Tibial artery (tissue), 4 donors: ENCODE measurements around the gene TMOD2.

Source experiments
- DNase-seq, 2 donors: peaks; one replicate each; pipeline ENCODE4 v3.0.0-alpha.2; 2019
- H3K27ac ChIP-seq, 2 donors: fragments of 200-600 bp; sonication (generic) in 1 of 2; 1 replicate in 1 of 2; 2 replicates in 1 of 2; pipeline ENCODE4 v1.5.1; 2018 to 2019; ENCODE audit warnings: mild to moderate bottlenecking in 1 of 2
- H3K27me3 ChIP-seq, 2 donors: fragments of 200-600 bp; sonication (generic) in 1 of 2; one replicate each; pipeline versions ENCODE4 v1.5.1 to v1.6.0; 2016 to 2019
- H3K36me3 ChIP-seq, 3 donors: fragments of 200-600 bp; sonication (generic) in 2 of 3; one replicate each; pipeline ENCODE4 v1.5.1; 2016 to 2019; ENCODE audit warnings: mild to moderate bottlenecking in 2 of 3
- H3K4me1 ChIP-seq, 4 donors: fragments of 200-600 bp; sonication (generic) in 2 of 4; 1 replicate in 3 of 4; 2 replicates in 1 of 4; pipeline ENCODE4 v1.5.1; 2016 to 2019
- H3K4me3 ChIP-seq, 2 donors: fragments of 200-600 bp; sonication (generic) in 1 of 2; 1 replicate in 1 of 2; 2 replicates in 1 of 2; pipeline ENCODE4 v1.5.1; 2018 to 2019; ENCODE audit warnings: mild to moderate bottlenecking in 2 of 2
- H3K9me3 ChIP-seq, 3 donors: fragments of 200-600 bp; sonication (generic) in 1 of 3; one replicate each; pipeline ENCODE4 v1.5.1; 2016 to 2019
- intact Hi-C: fragments of 100-400 bp; cut with DNase I; formaldehyde crosslinking; loops from one replicate; pipeline ENCODE4 v1.15.0; 2023; ENCODE audit warnings: low total_unique reads
- TF ChIP-seq, protein P1 (sequence below), 2 experiments: fragments of 200-600 bp in 1 of 2; fragments of 450-650 bp in 1 of 2; IDR thresholded peaks; one replicate each; pipeline ENCODE4 v1.5.1; 2017 to 2019; ENCODE audit warnings: antibody characterized with exemption in 2 of 2, mild to moderate bottlenecking in 1 of 2, moderate library complexity in 1 of 2

The TMOD2 gene

DNA sequence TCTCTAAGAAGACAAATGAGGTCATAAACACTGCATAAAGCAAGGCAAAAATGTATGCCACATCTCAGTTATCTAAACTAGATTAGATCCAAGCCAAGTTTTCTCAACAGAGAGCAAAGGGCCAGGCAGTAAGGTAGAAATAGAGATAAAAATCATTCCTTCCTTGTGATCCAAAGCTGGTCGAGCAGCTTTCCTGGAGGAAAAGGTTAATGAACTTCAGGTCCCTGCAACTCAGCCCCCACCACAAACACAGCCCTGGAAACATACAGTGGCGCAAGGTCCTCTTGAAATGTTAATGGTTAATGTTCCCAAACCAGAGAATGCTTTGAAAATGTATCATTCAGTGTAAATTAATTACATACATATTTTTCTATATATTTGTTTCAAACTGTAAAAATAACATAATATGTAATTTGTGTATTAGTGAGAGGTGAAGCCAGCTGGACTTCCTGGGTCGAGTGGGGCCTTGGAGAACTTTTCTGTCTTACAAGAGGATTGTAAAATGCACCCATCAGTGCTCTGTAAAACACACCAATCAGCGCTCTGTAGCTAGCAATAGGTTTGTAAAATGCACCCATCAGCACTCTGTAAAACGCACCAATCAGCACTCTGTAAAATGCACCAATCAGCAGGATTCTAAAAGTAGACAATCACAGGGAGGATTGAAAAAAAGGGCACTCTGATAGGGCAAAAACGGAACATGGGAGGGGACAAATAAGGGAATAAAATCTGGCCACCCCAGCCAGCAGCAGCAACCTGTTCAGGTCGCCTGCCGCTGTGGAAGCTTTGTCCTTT, 31.0 kb upstream of the TMOD2 start:
- H3K36me3 ChIP-seq: peaks cover 0 to 18% (median 5%) of the 10 kb centered on the region in 3 donors
- no peak for DNase-seq
- intact Hi-C loops: no loop called here
- no peaks in the 10 kb centered on the region for H3K9me3 ChIP-seq
- H3K4me3 ChIP-seq: no peak overlapping the region
- no peaks in the 10 kb centered on the region for H3K27me3 ChIP-seq
- H3K4me1 ChIP-seq: no peaks in the 10 kb centered on the region
- H3K27ac ChIP-seq: no peak overlapping the region
- TF ChIP-seq, protein P1, sequence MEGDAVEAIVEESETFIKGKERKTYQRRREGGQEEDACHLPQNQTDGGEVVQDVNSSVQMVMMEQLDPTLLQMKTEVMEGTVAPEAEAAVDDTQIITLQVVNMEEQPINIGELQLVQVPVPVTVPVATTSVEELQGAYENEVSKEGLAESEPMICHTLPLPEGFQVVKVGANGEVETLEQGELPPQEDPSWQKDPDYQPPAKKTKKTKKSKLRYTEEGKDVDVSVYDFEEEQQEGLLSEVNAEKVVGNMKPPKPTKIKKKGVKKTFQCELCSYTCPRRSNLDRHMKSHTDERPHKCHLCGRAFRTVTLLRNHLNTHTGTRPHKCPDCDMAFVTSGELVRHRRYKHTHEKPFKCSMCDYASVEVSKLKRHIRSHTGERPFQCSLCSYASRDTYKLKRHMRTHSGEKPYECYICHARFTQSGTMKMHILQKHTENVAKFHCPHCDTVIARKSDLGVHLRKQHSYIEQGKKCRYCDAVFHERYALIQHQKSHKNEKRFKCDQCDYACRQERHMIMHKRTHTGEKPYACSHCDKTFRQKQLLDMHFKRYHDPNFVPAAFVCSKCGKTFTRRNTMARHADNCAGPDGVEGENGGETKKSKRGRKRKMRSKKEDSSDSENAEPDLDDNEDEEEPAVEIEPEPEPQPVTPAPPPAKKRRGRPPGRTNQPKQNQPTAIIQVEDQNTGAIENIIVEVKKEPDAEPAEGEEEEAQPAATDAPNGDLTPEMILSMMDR (IDR thresholded peaks at IDR 0.05): no peak

DNA sequence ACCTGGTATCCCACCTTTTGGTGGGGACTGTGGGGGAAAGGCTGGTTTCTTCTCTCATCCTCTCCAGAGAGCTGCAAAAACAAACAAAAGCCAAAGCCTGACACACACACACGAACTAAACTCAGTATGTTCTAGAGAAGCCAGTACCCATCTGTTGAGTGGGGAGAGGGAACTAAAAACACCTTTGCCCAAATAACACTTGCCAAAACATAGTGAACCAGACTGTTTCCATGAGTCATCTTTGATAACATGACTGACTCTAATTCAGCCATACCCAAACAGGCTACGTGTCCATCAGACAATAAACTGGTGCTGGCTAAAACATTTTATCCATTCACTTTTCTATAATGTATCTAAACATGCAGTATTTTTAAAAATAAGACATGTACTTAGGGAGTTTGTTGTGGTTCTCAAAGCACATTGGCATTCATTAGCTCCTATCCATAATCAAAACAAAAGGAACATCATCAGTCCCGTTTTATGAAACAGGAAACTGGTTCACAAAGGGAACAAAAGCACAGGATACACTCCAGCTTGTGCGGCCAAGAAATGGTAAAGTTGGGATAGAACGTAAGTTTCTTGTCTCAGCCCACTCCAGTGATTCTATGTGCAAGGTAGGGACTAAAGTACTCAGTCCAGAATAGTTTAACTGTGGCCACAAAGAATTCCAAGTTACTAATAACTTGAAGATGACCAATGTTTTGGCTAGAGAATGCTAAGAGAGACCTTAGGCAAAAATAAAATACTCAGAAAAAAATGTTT, 30.0 kb upstream of the TMOD2 start:
- H3K27me3 ChIP-seq: no peaks in the 10 kb centered on the region
- H3K27ac ChIP-seq: no peak overlapping the region
- no peaks in the 10 kb centered on the region for H3K9me3 ChIP-seq
- DNase-seq: no peak
- TF ChIP-seq, protein P1 (IDR thresholded peaks at IDR 0.05): no peak
- H3K4me3 ChIP-seq: no peak overlapping the region
- peaks cover 0 to 18% (median 5%) of the 10 kb centered on the region in 3 donors for H3K36me3 ChIP-seq
- intact Hi-C loops: no loop called here
- H3K4me1 ChIP-seq: no peaks in the 10 kb centered on the region

DNA sequence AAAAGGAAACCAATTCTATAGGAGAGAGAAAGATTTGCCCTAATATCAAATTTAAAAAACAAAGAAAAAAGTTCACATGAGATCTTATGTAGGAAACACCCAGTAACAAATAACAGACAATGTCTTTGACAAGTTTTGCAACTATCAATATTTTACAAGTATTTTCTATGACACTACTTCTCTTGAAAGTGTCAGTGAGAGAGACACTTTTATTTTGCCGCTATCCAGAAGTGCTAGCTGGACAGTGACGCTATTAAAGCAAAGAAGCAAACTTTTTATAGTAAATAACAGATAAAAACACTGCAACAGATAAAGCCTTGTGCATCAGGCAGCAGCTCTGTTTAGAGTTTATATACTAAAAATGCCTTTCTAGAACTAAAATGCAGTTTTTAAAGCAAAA, 27.2 kb upstream of the TMOD2 start:
- Histone ChIP-seq H3K9me3 (no peaks in the 10 kb centered on the region), H3K4me1 (no peaks in the 10 kb centered on the region), H3K27me3 (no peaks in the 10 kb centered on the region), H3K4me3 (no peak overlapping the region), H3K27ac (no peak overlapping the region), H3K36me3 (peaks cover 0 to 18% (median 5%) of the 10 kb centered on the region in 3 donors)
- intact Hi-C loops: no loop called here
- no peak for DNase-seq
- TF ChIP-seq, protein P1 (IDR thresholded peaks at IDR 0.05): no peak

DNA sequence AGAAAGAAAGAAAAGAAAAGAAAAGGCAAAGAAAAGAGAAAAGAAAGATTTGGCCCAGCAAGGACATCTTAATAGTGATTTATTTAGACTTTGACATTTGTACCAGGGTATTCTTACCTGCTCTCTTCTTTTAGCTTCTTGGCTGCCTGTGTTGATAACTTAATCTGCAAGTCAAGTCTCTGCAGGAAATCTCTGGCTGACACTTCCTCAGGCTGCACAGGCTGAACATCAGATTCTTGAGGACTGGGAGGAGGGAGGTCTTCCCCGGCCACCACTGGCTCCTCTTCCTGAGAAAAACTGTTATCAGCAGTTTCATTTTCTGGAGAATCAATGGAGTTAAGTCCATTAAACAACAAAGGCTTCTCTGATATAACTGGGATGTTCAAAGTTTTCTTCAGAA, 26.7 kb upstream of the TMOD2 start:
- TF ChIP-seq, protein P1 (IDR thresholded peaks at IDR 0.05): no peak
- Histone ChIP-seq H3K4me1 (no peaks in the 10 kb centered on the region), H3K27ac (no peak overlapping the region)

DNA sequence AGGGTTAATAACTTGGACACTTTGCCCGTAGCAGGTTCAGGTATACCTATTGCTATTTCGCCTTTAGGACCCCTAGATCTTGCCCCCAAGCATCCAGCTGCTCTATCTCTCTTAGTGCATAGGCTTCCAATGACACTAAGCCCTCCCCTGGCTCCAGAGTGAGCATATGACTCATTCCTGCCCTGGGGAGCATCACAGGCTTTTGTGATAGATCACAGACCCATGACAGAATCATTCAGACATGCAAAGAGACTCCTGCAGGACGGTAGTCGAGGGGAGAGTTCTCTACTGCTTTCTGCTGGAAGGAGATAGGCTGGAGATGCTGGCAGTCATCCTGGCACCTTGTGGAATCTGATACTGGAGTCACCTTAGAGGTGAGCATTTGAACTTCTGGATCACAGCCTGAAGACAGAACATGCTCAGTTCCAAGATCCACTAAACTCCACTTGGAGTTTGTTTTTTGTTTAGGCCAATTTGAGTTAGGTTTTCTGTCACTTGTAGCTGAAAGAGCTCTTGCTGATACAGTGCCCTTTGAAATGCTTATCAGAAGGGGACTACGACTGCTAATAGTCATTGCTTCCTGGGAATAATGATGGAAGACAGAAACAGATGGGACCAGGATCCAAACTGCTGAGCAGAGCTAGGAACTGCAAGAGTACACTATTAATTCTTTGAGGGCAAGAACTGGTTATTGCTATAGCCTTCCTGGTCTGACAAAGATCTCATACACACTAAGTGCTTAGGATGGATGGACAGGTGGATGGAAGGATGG, 24.9 kb upstream of the TMOD2 start:
- no peaks in the 10 kb centered on the region for H3K27me3 ChIP-seq
- no peak overlapping the region for H3K4me3 ChIP-seq
- H3K27ac ChIP-seq: no peak overlapping the region
- H3K9me3 ChIP-seq: no peaks in the 10 kb centered on the region
- TF ChIP-seq, protein P1 (IDR thresholded peaks at IDR 0.05): no peak
- intact Hi-C loops: no loop called here
- H3K4me1 ChIP-seq: peaks cover 0 to 8% (median 4%) of the 10 kb centered on the region in 4 donors
- H3K36me3 ChIP-seq: peaks cover 0 to 7% (median 5%) of the 10 kb centered on the region in 3 donors
- DNase-seq: peak in 1 of 2 donors; percentile 60

More for the DNA sequence above, 26.7 kb upstream of the TMOD2 start:
- Histone ChIP-seq H3K27me3 (no peaks in the 10 kb centered on the region), H3K9me3 (no peaks in the 10 kb centered on the region), H3K4me3 (no peak overlapping the region), H3K36me3 (peaks cover 0 to 18% (median 5%) of the 10 kb centered on the region in 3 donors)
- DNase-seq: no peak
- intact Hi-C loops: no loop called here
